WERI-Rb-1 (cell line): Measurements from ENCODE around the gene MKS1.

Source experiments
- DNase-seq: peaks from one replicate; pipeline ENCODE4 v3.0.0-alpha.2; 2020
- H3K27ac ChIP-seq: fragments of 250-450 bp; sonication (Bioruptor Pico); 2 replicates; pipeline ENCODE4 v1.5.1; 2020; ENCODE audit warnings: mild to moderate bottlenecking, moderate library complexity
- H3K27me3 ChIP-seq: fragments of 250-450 bp; sonication (Bioruptor Pico); 2 replicates; pipeline ENCODE4 v1.5.1; 2021; ENCODE audit warnings: mild to moderate bottlenecking, low read depth, moderate library complexity; ENCODE audit not compliant: insufficient read depth, severe bottlenecking
- H3K36me3 ChIP-seq: fragments of 250-450 bp; sonication (Bioruptor Pico); 2 replicates; pipeline ENCODE4 v1.5.1; 2020; ENCODE audit warnings: mild to moderate bottlenecking, moderate library complexity
- H3K4me3 ChIP-seq: 2 replicates; pipeline ENCODE4 v1.5.1; 2011; ENCODE audit warnings: low read depth, mild to moderate bottlenecking, control low read depth, low read length
- H3K9me3 ChIP-seq: fragments of 250-450 bp; sonication (Bioruptor Pico); 2 replicates; pipeline ENCODE4 v1.5.1; 2021; ENCODE audit warnings: mild to moderate bottlenecking, moderate library complexity; ENCODE audit not compliant: severe bottlenecking
- TF ChIP-seq, protein P1 (sequence below): IDR thresholded peaks from 2 replicates; pipeline ENCODE4 v1.5.1; 2011; ENCODE audit warnings: low read depth, mild to moderate bottlenecking, control low read depth, inconsistent platforms, low read length

The MKS1 gene

GRCh38 chr17:58250344-58251011, 31.4 kb upstream of the MKS1 start:
- TF ChIP-seq, protein P1, sequence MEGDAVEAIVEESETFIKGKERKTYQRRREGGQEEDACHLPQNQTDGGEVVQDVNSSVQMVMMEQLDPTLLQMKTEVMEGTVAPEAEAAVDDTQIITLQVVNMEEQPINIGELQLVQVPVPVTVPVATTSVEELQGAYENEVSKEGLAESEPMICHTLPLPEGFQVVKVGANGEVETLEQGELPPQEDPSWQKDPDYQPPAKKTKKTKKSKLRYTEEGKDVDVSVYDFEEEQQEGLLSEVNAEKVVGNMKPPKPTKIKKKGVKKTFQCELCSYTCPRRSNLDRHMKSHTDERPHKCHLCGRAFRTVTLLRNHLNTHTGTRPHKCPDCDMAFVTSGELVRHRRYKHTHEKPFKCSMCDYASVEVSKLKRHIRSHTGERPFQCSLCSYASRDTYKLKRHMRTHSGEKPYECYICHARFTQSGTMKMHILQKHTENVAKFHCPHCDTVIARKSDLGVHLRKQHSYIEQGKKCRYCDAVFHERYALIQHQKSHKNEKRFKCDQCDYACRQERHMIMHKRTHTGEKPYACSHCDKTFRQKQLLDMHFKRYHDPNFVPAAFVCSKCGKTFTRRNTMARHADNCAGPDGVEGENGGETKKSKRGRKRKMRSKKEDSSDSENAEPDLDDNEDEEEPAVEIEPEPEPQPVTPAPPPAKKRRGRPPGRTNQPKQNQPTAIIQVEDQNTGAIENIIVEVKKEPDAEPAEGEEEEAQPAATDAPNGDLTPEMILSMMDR, result no peak
- Histone ChIP-seq H3K27ac (no peak overlapping the region; the same call in 1 of the 2 replicates), H3K27me3 (no peaks in the 10 kb centered on the region), H3K9me3 (no peaks in the 10 kb centered on the region), H3K4me3 (no peak overlapping the region), H3K36me3 (no peaks in the 10 kb centered on the region)
- no peak for DNase-seq

GRCh38 chr17:58249270-58250133, 30.4 kb upstream of the MKS1 start:
- Histone ChIP-seq H3K27me3 (no peaks in the 10 kb centered on the region), H3K9me3 (no peaks in the 10 kb centered on the region), H3K36me3 (no peaks in the 10 kb centered on the region), H3K27ac (peak overlapping the region; percentile 24), H3K4me3 (no peak overlapping the region)
- DNase-seq, result peak; percentile 69
- TF ChIP-seq, protein P1, result peak; percentile 97

DNA sequence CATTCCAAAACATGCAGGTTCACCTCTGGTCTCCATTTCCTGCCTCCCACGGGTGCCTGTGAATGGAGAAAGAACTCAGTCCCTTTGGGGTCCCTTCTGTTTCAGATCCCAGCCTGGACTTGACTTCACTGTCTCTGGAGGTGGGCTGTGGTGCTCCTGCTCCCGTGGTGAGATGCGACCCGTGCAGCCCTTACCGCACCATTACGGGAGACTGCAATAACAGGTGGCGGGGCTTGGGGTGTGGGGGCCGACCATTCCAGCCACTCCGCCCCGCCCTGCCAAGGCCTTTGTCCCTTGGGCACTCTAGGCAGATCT, 29.9 kb upstream of the MKS1 start:
- Histone ChIP-seq H3K4me3 (no peak overlapping the region), H3K27me3 (no peaks in the 10 kb centered on the region), H3K27ac (no peak overlapping the region), H3K9me3 (no peaks in the 10 kb centered on the region), H3K36me3 (no peaks in the 10 kb centered on the region)
- TF ChIP-seq, protein P1, result no peak
- DNase-seq, result no peak

GRCh38 chr17:58247511-58248363, 28.7 kb upstream of the MKS1 start:
- no peaks in the 10 kb centered on the region for H3K36me3 ChIP-seq
- H3K4me3 ChIP-seq, result no peak overlapping the region
- DNase-seq, result no peak
- TF ChIP-seq, protein P1, result no peak
- H3K27me3 ChIP-seq, result no peaks in the 10 kb centered on the region
- no peak overlapping the region for H3K27ac ChIP-seq
- H3K9me3 ChIP-seq, result no peaks in the 10 kb centered on the region

GRCh38 chr17:58246781-58247180, 27.7 kb upstream of the MKS1 start:
- no peaks in the 10 kb centered on the region for H3K27me3 ChIP-seq
- H3K36me3 ChIP-seq, result no peaks in the 10 kb centered on the region
- H3K27ac ChIP-seq, result no peak overlapping the region
- TF ChIP-seq, protein P1, result no peak
- no peak for DNase-seq
- no peak overlapping the region for H3K4me3 ChIP-seq
- H3K9me3 ChIP-seq, result no peaks in the 10 kb centered on the region
